CD4-positive, alpha-beta T cell treated with Interleukin-21 for 1 hour (primary cell): Measurements from ENCODE around the gene XPNPEP1.
A peak's percentile ranks its signal among the peaks of the same experiment; 100 is the strongest.

Experiments used
- DNase-seq: peaks from one replicate; pipeline ENCODE4 v3.0.0-alpha.2; 2020

XPNPEP1 gene

GRCh38 chr10:109922976-109923921 lies at the start of gene XPNPEP1:
TSS of gene XPNPEP1 (minus strand) at chr10:109923511. CDS start at chr10:109923433, 78 bp downstream.
- DNase-seq, result peak; percentile 88

- no peak for DNase-seq
Observed at GRCh38 chr10:109972372-109973001, 49.2 kb upstream of the XPNPEP1 start.

- DNase-seq, result no peak
Observed at GRCh38 chr10:109971634-109972033, 48.3 kb upstream of the XPNPEP1 start.

DNA sequence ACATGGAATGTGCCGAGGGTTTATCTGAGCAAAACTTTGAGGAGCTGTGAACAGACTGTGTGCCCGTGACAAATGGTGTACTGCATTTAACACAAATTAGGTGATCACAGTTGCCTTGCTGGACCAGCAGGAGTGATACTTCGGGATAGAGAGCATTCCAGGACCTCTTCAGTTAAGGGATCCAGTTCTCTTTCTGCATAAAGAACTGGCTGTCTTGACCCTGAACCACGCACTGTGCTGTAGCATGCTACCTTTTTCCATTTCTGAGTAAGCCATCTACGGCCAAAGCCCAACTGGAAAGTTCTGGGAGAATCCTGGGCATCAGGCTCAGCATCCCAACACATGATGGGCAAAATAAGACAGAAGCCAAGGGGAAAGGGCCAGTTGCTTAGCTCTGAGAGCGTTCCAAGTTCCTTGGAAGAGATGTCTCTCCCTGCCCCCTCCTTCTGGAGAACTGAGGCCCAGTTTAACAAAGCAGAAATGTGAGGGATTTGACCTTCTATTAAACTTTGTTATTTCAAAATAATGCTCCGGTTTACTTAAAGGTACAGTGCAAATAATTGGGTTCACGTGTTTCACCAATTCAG lies 46.5 kb upstream of the XPNPEP1 start:
- DNase-seq, result no peak

DNA sequence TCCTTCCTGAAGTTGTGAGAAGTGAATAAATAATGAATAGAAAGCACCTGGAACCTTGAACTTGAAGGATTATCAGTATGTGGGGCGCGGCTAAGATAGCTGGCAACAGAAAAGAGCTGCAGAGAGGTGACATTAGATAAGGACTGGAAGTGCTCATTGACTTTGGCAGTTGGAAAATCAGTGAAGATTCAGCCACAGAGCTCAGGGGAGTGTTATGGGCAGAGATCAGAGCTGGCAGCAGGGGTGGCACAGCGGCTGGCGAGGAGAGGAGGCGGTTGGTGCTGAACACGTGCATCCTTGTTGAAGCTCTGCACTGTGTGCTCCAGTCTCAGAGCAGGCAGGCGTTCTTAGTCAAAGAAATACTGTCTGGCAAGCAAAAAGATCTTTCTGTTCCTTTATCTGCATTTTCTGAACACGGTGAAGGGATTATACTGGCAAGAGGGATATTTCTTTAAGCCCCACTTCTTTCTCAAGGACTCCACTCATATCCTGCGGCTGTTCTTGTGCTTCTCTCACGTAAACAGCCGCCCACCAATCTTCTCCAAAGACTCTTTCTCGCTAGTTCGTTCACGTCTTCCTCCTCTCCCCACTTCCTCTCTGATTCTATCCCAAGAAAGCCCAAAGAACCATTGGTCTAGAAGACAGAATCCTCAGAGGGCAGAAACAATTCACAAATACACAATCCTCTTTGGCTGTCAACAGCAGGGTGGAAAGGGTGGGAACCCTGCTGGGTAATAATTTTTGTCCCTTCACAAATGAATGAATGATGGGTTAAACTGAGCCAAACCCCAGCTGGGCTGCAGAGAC lies 45.8 kb upstream of the XPNPEP1 start:
- DNase-seq, result no peak

GRCh38 chr10:109967739-109968088 lies 44.4 kb upstream of the XPNPEP1 start:
- no peak for DNase-seq

GRCh38 chr10:109966961-109967738 lies 43.8 kb upstream of the XPNPEP1 start:
- no peak for DNase-seq

DNA sequence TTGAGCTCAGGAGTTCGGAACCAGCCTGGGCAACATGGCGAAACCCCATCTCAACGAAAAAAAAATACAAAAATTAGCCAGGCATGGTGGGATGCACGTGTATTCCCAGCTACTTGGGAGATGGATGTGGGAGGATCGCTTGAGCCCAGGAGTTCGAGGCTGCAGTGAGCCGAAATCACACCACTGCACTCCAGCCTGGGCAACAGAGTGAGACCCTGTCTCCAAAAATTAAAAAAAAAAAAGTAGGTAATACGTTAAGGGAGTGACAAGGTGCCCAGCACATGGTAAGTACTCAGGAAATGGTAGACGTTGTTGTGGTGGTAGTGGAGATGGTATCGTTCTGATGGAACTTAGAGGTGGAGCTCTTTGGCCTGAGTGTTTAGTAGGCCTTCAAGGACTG lies 41.0 kb upstream of the XPNPEP1 start:
- DNase-seq, result no peak

DNA sequence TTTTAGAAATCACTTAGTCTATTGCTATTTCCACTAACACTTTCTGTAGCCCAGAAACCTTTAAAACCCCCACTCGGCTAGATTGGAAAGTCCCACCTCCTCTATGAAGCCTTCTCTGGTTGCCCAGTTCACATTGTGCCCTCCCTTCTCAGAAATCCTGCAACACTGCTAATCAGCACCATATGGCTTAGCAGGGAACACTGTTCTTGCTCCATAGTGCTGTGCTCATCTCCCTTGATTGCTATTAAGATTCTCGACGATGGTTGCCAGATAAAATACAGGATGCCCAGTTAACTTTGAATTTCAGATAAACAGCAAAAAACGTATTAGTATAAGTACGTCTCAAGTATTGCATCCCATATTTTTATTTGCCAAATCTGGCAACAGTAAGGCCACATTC lies 40.1 kb upstream of the XPNPEP1 start:
- no peak for DNase-seq

- no peak for DNase-seq
Observed at GRCh38 chr10:109962247-109962646, 38.9 kb upstream of the XPNPEP1 start.

GRCh38 chr10:109961174-109962001 lies 38.1 kb upstream of the XPNPEP1 start:
- no peak for DNase-seq

- no peak for DNase-seq
Observed at GRCh38 chr10:109960682-109961081, 37.4 kb upstream of the XPNPEP1 start.

DNA sequence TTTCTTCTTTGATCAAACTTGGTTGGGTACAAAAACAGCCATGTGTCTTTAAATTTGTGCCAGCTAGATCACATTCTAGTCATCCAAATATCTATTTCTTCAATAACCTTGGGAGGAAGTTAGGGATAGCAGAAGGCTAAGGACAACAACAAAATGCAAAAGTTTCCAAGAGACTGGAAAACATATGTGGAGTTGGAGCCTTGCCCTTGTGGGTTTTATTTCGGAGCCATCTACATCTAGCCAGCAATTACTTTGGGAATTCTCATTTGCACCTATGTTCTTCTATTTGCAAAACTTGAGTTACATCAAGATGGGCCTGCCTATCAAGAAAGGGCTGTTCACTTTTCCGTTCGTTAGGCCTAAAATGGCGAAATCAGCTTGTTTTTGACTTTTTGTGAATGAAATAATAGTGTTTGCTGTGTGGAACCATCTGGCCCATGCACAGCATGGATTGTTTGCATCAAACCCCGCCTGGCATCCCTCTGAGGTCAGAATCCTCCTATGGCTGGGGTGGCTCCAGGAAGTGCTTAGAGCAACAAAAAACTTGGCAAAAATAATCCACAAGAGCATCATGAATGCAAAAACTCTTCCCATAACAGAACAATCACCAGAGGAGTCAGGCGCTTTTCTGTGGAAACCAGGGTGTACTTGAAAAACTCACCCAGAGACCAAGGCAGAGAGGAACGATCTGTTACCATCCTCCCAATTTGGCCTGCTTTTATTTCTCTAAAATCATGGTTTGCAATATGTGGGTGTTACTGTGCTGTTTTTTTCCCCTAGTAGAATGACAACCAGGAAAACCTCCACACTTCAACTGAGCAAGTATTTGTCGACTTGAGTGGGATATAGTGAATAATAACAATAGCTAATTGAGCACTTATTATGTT lies 36.2 kb upstream of the XPNPEP1 start:
- no peak for DNase-seq

DNA sequence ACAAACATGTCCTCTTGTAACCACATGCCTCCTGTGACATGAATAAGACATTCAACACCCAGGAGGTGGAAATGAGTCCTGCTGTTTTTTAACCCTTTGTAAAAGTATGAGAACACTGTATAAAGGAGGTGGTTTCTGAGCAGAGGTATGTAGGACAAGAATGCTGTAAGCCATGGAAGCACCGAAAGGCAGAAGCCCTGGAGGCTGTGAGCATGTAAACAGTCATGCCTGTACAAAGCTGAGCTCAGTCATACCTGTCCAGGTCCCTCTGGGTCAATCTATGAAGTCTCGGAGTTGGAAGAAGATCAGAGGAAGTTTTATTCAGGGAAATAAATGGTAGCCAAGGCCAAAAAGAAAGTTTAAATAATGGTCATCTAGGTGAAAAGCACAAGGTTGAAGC lies 34.7 kb upstream of the XPNPEP1 start:
- DNase-seq, result no peak

DNA sequence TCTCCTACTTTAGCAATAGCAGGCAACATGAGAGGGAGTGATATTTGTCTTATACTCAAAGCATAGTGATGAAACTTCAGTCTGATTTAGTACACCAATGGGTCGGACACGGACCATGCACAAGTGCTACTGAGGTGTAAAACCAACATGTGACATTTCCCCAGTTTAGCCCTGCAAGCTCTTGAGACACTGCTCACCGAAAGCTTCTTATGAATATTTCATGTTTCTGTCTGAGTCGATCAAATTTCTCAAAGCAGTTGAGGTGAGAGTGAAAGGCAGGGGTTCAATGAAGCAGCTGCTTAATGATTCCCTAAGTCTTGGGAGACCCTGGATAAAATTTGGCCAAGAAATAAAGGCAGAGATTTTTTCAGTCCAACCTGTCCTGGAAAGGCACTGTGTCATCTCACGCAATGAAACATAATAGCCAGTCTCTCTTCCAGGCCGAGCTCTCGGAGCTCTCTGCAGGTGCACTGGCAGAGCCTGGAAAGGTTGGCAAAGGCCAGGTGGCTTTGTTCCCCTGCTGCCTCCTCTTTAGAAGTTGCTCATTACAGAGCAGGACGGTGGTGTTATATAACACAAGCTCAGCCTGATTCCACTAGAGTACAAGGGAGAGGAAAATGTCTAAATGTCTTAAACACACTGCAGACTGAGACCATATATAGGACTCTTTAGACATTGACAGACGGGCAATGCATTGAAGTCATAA lies 33.9 kb upstream of the XPNPEP1 start:
- DNase-seq, result no peak

DNA sequence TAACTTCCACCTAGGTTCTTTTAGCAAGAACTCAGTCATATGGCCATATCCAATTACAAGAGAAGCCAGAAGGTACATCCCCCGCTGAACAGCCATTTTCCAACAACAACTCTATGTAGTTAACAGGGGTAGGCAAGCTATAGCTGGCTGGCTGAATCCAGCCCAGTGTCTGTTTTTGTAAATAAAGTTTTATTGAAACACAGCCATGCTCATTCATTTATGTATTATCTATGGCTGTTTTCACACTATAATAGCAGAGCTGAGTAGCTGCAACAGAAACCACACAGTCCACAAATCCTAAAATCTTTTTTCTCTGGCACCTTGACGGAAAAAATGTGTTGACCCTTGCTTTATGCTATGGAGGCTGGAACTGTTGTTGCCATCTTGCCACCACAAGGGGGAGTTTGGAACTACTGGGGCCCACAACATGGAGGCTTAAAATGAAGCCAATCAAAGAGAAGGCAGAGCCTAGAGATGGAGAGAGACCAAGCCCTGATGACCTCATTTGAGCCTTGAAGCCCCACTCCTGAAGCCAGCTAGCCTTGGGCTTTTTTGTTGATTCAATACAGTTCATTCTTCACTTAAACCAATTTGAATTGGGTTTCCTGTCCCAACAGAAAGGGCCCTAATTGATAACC lies 33.3 kb upstream of the XPNPEP1 start:
- peak; percentile 46 for DNase-seq

GRCh38 chr10:109953766-109954165 lies 30.5 kb upstream of the XPNPEP1 start:
- no peak for DNase-seq

DNA sequence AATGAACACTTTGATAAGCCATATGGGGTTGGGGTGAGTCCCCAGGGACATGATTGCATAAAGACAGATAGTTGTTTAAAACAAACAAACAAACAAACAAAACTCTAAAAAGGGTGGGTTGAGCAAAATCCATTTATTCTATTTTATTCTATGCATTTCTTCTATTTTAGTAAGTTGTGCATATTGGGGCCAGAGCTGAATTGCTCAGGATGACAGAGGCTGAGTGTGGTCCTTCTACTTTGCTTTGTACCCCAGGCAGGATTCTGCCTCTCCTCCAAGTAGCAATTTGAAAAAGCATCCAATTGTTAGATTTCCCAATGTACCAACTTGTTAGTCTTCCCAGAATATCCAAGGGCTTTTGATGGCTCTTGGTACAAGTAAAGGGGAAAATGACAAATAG lies 29.2 kb upstream of the XPNPEP1 start:
- no peak for DNase-seq
